HG02973 (cell line): Measurements from ENCODE around the gene PTH1R.

Experiments used
- ATAC-seq: cut with Tn5 transposase; IDR thresholded peaks from one replicate; pipeline ENCODE4 v1.9.1; 2021; ENCODE audit warnings: moderate library complexity; ENCODE audit not compliant: unreplicated experiment

PTH1R gene

GRCh38 chr3:46926871-46927717 lies 49.6 kb downstream of the PTH1R start:
- peak; percentile 52 for ATAC-seq

GRCh38 chr3:46927718-46928073 lies 50.2 kb downstream of the PTH1R start:
- ATAC-seq, result no peak

GRCh38 chr3:46928282-46928681 lies 50.8 kb downstream of the PTH1R start:
- ATAC-seq, result no peak

GRCh38 chr3:46929324-46929723 lies 51.8 kb downstream of the PTH1R start:
- no peak for ATAC-seq

- ATAC-seq, result no peak
These were observed 52.8 kb downstream of the PTH1R start for GRCh38 chr3:46930166-46930944.

- ATAC-seq, result no peak
These were observed 53.5 kb downstream of the PTH1R start for GRCh38 chr3:46930945-46931403.

GRCh38 chr3:46931631-46932331 lies 54.3 kb downstream of the PTH1R start:
- ATAC-seq, result no peak

- no peak for ATAC-seq
These were observed 55.1 kb downstream of the PTH1R start for GRCh38 chr3:46932455-46933225.

GRCh38 chr3:46933261-46933660 lies 55.7 kb downstream of the PTH1R start:
- ATAC-seq, result no peak

GRCh38 chr3:46934072-46934471 lies 56.6 kb downstream of the PTH1R start:
- no peak for ATAC-seq

- no peak for ATAC-seq
These were observed 57.1 kb downstream of the PTH1R start for GRCh38 chr3:46934498-46935167.

- ATAC-seq, result no peak
These were observed 57.8 kb downstream of the PTH1R start for GRCh38 chr3:46935168-46935858.

GRCh38 chr3:46935989-46936558 lies 58.6 kb downstream of the PTH1R start:
- ATAC-seq, result no peak

GRCh38 chr3:46936733-46937250 lies 59.3 kb downstream of the PTH1R start:
- ATAC-seq, result no peak

- no peak for ATAC-seq
These were observed 60.6 kb downstream of the PTH1R start for GRCh38 chr3:46938118-46938517.

- no peak for ATAC-seq
These were observed 62.3 kb downstream of the PTH1R start for GRCh38 chr3:46939578-46940445.

GRCh38 chr3:46942076-46942475 lies 64.6 kb downstream of the PTH1R start:
- ATAC-seq, result no peak
